Nephron progenitor cell (in vitro differentiated cells): ENCODE results near the gene PAFAH1B1.
A peak's percentile ranks its signal among the peaks of the same experiment; 100 is the strongest.

Experiments
- DNase-seq: peaks from one replicate; pipeline ENCODE4 v3.0.0; 2021
- H3K27ac Mint-ChIP-seq: 2 replicates; pipeline ENCODE4 v1.8.0; 2021; ENCODE audit warnings: mild to moderate bottlenecking, moderate library complexity, mixed read lengths
- H3K27me3 Mint-ChIP-seq: 2 replicates; pipeline ENCODE4 v1.8.0; 2021; ENCODE audit warnings: mild to moderate bottlenecking, low read depth, mixed read lengths; ENCODE audit not compliant: poor library complexity
- H3K36me3 Mint-ChIP-seq: 2 replicates; pipeline ENCODE4 v1.8.0; 2021; ENCODE audit warnings: low read depth, mixed read lengths
- H3K4me1 Mint-ChIP-seq: 2 replicates; pipeline ENCODE4 v1.8.0; 2021; ENCODE audit warnings: mixed read lengths
- H3K4me3 Mint-ChIP-seq: 2 replicates; pipeline ENCODE4 v1.8.0; 2021; ENCODE audit warnings: mild to moderate bottlenecking, moderate library complexity, mixed read lengths
- H3K9me3 Mint-ChIP-seq: 2 replicates; pipeline ENCODE4 v1.8.0; 2021; ENCODE audit warnings: mild to moderate bottlenecking, moderate library complexity, mixed read lengths
- TF ChIP-seq, protein P1 (sequence below): fragments of 200-600 bp; sonication (generic); IDR thresholded peaks from 2 replicates; pipeline ENCODE4 v1.5.0; 2021; ENCODE audit warnings: antibody characterized with exemption

The PAFAH1B1 gene

GRCh38 chr17:2718150-2718938 lies 124.9 kb downstream of the PAFAH1B1 start:
- TF ChIP-seq, protein P1, sequence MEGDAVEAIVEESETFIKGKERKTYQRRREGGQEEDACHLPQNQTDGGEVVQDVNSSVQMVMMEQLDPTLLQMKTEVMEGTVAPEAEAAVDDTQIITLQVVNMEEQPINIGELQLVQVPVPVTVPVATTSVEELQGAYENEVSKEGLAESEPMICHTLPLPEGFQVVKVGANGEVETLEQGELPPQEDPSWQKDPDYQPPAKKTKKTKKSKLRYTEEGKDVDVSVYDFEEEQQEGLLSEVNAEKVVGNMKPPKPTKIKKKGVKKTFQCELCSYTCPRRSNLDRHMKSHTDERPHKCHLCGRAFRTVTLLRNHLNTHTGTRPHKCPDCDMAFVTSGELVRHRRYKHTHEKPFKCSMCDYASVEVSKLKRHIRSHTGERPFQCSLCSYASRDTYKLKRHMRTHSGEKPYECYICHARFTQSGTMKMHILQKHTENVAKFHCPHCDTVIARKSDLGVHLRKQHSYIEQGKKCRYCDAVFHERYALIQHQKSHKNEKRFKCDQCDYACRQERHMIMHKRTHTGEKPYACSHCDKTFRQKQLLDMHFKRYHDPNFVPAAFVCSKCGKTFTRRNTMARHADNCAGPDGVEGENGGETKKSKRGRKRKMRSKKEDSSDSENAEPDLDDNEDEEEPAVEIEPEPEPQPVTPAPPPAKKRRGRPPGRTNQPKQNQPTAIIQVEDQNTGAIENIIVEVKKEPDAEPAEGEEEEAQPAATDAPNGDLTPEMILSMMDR = no peak
- H3K4me3 Mint-ChIP-seq = no peak overlapping the region
- no peak overlapping the region for H3K27ac Mint-ChIP-seq
- H3K27me3 Mint-ChIP-seq = peaks cover 50% of the 10 kb centered on the region
- H3K36me3 Mint-ChIP-seq = no peaks in the 10 kb centered on the region
- no peak for DNase-seq
- H3K4me1 Mint-ChIP-seq = no peaks in the 10 kb centered on the region
- H3K9me3 Mint-ChIP-seq = no peaks in the 10 kb centered on the region

- TF ChIP-seq, protein P1 = no peak
- Mint-ChIP-seq H3K27me3 (peaks cover 61% of the 10 kb centered on the region), H3K4me3 (no peak overlapping the region), H3K36me3 (no peaks in the 10 kb centered on the region), H3K4me1 (no peaks in the 10 kb centered on the region), H3K27ac (no peak overlapping the region), H3K9me3 (no peaks in the 10 kb centered on the region)
- DNase-seq = no peak
Measured at GRCh38 chr17:2719861-2720260, 126.4 kb downstream of the PAFAH1B1 start.

- H3K4me1 Mint-ChIP-seq = peaks cover 6% of the 10 kb centered on the region
- no peaks in the 10 kb centered on the region for H3K36me3 Mint-ChIP-seq
- DNase-seq = no peak
- no peak overlapping the region for H3K4me3 Mint-ChIP-seq
- no peak overlapping the region for H3K27ac Mint-ChIP-seq
- peaks cover 6% of the 10 kb centered on the region for H3K9me3 Mint-ChIP-seq
- H3K27me3 Mint-ChIP-seq = peaks cover 79% of the 10 kb centered on the region
- TF ChIP-seq, protein P1 = no peak
Measured at GRCh38 chr17:2721603-2722002, 128.1 kb downstream of the PAFAH1B1 start.

DNA sequence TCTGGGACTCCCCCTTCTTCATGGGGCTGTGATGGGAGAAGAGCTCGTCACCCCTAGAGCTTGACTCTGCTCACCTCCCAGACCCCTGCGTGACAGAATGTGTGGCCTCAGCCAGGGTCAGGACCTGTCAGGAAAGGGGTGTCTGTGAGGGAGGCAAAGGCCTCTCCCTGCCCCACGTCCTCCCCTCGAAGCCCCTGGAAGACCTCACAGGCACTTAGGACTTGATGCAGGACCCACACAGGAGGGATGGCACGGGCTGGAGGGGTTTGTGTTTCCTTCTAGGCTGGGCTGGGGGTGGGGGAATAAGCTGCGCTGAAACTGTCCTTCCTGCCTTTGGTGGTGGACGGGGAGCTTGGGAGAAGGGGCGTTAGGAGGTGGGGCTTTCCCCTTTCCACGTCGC lies 129.2 kb downstream of the PAFAH1B1 start:
- Mint-ChIP-seq H3K4me3 (no peak overlapping the region), H3K36me3 (no peaks in the 10 kb centered on the region), H3K27me3 (peaks cover 83% of the 10 kb centered on the region), H3K27ac (no peak overlapping the region), H3K4me1 (peaks cover 6% of the 10 kb centered on the region), H3K9me3 (peaks cover 6% of the 10 kb centered on the region)
- TF ChIP-seq, protein P1 = no peak
- no peak for DNase-seq

DNA sequence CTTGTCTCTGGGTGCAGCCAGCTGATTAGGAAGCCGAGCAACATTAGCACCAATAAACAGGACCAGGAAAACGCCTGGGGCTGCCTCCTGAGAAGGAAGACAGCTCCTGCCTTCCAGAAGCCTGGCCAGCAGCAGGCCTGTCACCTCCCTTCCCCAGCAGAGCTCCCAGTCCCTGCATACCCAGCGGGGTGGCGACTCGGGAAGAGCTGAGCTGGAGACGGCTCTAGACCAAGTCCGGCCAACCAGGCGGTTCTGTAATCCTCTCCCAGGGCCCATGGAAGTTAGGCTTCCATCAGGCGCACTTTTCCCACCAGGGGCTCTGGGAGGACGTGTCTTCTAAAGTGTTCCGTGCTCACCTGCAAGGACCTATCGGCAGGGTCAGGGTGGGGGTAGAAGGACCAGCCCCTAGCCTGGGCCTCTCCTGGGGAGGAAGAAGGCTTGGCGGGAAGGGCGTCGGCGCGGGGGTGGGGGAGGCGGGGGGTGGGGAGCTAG lies 130.1 kb downstream of the PAFAH1B1 start:
- H3K27me3 Mint-ChIP-seq = peaks cover 78% of the 10 kb centered on the region
- no peaks in the 10 kb centered on the region for H3K36me3 Mint-ChIP-seq
- no peak for DNase-seq
- TF ChIP-seq, protein P1 = no peak
- H3K4me1 Mint-ChIP-seq = peaks cover 6% of the 10 kb centered on the region
- peak overlapping the region; percentile 25 for H3K4me3 Mint-ChIP-seq
- no peak overlapping the region for H3K27ac Mint-ChIP-seq
- peaks cover 6% of the 10 kb centered on the region for H3K9me3 Mint-ChIP-seq
